Measurements from ENCODE around the gene MAP3K3.

The MAP3K3 gene

GRCh38 chr17:63694229-63694949, 72.2 kb downstream of the MAP3K3 start:
- DNase-seq (ENCODE audit: low read depth), result no peak

DNA sequence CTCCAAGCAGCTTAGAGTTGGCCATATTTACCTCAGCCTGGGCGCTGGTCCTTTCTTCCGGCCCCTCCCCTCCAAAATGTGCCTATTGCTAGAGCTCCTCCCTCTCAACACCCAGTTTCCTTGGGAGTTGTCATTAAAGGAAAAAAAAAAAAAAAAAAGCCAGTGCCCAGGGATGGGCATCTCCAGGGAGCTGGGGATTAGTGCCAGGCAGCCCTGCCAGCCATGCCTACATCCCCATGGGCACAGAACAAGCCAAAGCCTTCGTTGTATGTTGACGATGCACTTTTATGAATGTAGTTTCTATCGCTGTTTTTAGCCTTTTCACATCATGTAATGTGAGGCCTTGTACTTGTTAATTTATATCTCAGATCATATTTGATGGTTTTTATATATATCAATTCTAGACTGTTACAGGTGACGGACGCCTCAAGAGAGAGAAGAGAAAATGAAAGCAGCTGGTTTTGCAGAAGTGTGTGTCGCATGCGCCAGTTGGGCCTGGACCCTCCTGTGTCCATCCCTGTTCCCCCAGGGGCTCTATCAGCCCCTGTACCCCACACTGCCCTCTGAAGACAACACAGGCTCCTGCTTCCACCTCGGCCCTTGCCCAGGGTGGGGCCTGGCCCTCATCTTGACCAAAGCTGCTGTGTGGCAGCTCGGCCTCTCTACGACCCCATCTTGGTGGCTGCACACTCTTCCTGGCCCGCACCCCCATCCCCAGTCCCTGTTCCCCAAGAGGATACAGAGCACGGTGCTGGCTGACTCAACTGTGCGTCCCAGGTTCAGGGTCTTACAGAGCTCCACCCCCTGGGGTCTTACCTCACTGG, 72.9 kb downstream of the MAP3K3 start:
- no peak for DNase-seq (ENCODE audit: low read depth)

GRCh38 chr17:63695889-63696288, 73.7 kb downstream of the MAP3K3 start:
- DNase-seq (ENCODE audit: low read depth), result no peak

- no peak for DNase-seq (ENCODE audit: low read depth)
These were observed 74.3 kb downstream of the MAP3K3 start for GRCh38 chr17:63696381-63696961.

- no peak for DNase-seq (ENCODE audit: low read depth)
These were observed 75.4 kb downstream of the MAP3K3 start for GRCh38 chr17:63697341-63698286.

- DNase-seq (ENCODE audit: low read depth), result no peak
These were observed 76.2 kb downstream of the MAP3K3 start for GRCh38 chr17:63698381-63698885.

- no peak for DNase-seq (ENCODE audit: low read depth)
These were observed 76.8 kb downstream of the MAP3K3 start for GRCh38 chr17:63698886-63699637.

DNA sequence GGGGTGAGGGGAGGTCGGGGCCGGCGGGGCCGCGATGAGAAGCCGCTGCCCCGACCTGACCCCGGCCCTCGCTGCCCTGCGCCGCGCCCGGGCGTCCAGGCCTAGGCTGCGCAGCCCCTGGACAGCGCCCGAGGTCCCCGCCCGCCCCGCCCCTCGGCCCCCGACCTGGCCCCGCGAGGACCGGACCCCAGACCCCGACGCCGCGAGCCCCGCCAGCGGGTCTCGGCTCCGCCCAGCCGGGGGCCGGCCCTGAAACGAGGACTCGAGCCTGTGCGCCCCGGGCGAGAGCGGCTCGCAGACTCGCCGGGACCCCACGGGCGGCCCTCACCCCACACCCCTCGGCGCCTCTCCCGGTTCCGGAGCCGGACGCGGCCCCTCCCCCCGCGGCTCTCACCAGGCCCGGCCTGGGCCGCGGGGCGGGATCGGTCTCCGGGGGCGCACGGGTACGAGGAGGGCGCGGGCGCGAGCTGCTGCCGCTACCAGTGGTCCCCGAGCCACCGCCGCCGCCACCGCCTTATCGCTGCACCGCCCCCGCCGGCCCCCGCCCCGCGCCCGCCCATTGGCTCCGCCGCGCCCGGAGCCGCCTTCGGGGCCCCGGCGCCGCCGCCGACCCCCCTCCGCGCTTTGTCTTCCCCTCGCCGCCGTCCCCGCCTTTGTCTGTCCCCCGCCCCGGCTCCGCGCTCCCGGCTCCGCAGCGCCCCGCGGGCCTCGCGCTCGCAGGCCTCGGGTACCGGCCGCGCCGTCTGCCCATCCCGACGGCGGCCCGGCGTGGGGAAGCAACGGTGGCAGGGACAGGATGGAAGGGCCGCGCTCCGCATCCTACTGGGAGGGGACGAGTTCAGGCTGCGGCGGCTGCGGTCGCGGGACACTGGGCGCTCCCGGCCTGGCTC, 77.7 kb downstream of the MAP3K3 start, which contains the start of gene LIMD2:
LIMD2 (minus strand) TSS at position 488 of the 890 bp plus-strand sequence. CDS start 827 bp downstream, outside the sequence.
- no peak for DNase-seq (ENCODE audit: low read depth)

DNA sequence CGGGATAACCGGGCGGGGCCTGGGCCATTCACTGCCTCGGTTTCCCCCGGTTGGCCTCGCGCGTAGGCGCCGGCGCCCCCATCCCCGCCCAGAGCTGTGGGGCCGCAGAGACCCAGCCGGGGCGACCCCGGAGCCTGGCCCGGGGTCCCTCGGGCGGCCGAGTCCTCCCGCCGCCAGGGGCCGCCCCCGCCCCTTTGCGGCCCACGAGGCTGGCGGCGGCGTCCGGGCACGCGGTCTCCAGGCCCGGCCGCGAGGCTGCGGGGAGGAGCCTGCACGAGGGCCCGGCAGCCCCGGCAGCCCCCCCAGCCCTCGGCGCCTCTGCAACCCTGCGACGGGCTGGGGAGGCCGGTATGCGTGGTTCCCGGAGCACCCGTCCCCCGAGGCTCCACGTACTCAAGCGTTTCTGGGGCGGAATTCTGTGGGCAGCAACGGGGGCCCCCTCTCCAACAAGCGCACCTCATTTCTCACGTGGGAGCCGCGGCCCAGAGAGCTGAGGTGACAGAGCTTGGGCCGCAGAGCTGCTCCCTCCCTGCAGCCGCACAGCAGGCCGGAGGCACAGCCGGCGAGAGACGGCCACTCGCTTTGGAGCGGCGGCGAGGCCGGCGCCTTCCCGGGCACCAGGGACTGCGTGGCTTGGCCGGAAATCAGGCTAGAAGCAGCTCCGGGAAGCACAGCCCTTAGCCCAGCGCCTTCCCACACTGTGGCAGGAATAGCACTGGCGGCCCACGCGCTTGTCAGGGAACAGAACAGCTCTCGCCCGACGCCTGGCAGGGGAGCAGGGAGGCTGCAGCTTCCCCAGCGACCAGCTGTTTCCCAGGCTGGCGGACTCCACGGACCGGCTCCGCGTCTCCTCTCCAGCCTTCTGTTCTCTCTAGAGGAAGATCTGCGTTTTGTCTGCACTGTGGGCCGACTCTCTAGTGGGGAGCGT, 78.6 kb downstream of the MAP3K3 start:
- no peak for DNase-seq (ENCODE audit: low read depth)

DNA sequence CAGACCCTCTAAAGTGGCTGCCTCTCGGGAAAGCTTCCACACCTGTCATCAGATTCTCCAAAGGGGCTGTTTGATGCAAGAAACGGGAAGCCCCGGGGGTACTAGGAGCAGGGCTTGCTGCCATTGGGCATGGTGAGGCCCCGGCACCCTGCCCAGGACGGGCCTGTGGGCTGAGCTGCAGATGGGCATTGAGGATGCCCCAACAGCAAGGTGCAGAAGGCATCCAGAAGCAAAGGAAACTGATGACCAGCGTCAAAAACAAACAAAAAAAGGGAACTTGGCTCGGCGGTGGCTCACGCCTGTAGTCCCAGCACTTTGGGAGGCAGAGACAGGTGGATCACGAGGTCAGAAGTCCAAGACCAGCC, 79.2 kb downstream of the MAP3K3 start:
- no peak for DNase-seq (ENCODE audit: low read depth)

DNA sequence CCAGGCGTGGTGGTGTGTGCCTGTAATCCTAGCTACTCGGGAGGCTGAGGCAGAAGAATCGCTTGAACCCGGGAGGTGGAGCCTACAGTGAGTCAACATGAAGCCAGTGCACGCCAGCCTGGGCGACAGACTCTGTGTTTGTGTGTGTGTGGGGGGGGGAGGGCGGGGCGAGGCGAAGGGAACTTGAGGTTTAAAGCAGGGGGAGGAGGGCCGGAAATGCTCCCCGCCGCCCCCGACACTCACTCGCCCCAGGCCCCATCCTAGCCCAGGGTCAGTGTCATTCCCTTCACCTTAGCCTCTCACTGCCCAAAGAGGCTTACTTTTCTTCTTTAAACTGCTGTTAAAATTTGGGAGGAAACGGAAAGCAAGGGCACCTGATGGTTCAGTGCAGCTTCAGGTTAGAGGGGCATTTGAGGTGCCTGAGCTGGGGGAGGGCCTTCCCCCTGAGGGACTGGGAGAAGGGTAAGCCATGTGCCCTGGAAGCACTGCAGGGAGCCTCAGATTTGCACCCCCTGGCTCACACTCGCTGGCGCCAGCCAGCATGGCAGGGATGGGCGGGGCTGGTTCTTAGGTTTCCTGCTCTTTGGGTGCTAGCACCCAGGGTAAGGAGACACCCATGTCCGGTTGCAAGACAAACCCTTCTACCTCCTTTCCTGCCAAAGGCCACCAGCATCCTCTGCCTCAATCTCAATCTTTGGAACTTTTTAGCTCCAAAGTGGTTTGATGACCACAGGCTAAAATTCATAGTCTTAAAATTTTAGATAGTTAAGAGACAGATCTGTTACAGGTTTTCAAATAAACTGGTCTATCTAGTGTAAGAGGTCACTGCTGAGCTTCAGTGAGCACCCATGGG, 79.9 kb downstream of the MAP3K3 start:
- no peak for DNase-seq (ENCODE audit: low read depth)

DNA sequence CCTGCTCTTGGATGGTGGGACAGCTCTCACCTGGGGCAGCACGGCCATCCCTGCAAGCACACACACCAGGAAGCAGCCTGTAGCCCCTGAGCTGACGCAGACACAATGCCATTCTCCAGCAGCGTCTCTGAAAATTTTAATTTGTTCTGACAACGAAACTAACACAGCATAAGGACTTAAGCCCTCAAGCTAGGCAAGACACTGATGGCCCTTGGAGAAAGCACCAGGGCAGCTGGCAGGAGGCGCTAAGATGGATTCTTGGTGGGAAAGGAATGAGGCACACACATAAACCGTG, 80.5 kb downstream of the MAP3K3 start:
- DNase-seq (ENCODE audit: low read depth), result no peak

GRCh38 chr17:63703029-63703428, 80.8 kb downstream of the MAP3K3 start:
- DNase-seq (ENCODE audit: low read depth), result no peak

GRCh38 chr17:63703556-63704258, 81.5 kb downstream of the MAP3K3 start:
- no peak for DNase-seq (ENCODE audit: low read depth)

- DNase-seq (ENCODE audit: low read depth), result no peak
These were observed 82.0 kb downstream of the MAP3K3 start for GRCh38 chr17:63704259-63704576.

DNA sequence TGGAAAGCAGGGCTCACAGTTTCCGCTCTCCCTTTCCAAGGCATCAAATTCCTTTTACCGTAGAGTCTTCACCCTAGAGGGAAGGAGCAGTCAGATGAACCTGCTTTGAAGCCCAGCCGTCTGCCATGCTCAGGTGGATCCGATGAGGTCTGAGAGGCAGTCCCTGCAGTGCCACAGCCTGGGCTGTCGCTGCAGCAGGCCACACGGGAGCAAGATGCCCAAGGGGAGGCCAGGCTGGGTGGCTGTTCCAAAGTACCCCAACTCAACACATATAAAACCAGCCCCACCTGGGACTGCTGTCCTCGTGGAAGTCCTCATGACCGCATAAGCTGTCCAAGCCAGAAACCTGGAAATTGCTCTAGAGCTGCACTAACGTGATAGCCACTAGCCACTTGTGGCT, 82.6 kb downstream of the MAP3K3 start:
- no peak for DNase-seq (ENCODE audit: low read depth)

- DNase-seq (ENCODE audit: low read depth), result no peak
These were observed 83.4 kb downstream of the MAP3K3 start for GRCh38 chr17:63705657-63706056.

All from HS-5 (cell line).